GM15510 (cell line): ENCODE measurements around the gene FAM78B.

ENCODE experiments used
- POLR2A ChIP-seq: IDR thresholded peaks from 3 replicates; pipeline ENCODE4 v1.6.1; 2011; ENCODE audit warnings: borderline replicate concordance; ENCODE audit not compliant: insufficient read length; ENCODE audit errors: extremely low read depth

FAM78B gene

GRCh38 chr1:166114419-166114818, 52.4 kb downstream of the FAM78B start:
- TF ChIP-seq POLR2A, result no peak

GRCh38 chr1:166113630-166114029, 53.2 kb downstream of the FAM78B start:
- no peak for TF ChIP-seq POLR2A

GRCh38 chr1:166113031-166113430, 53.8 kb downstream of the FAM78B start:
- no peak for TF ChIP-seq POLR2A

- no peak for TF ChIP-seq POLR2A
These were observed 54.4 kb downstream of the FAM78B start for GRCh38 chr1:166112425-166112824.

GRCh38 chr1:166111430-166111829, 55.4 kb downstream of the FAM78B start:
- TF ChIP-seq POLR2A, result no peak

GRCh38 chr1:166090244-166090643, 76.6 kb downstream of the FAM78B start:
- TF ChIP-seq POLR2A, result no peak

- no peak for TF ChIP-seq POLR2A
These were observed 77.0 kb downstream of the FAM78B start for GRCh38 chr1:166089804-166090203.

- no peak for TF ChIP-seq POLR2A
These were observed 78.2 kb downstream of the FAM78B start for GRCh38 chr1:166088572-166088955.

GRCh38 chr1:166087734-166088571, 78.8 kb downstream of the FAM78B start:
- no peak for TF ChIP-seq POLR2A

GRCh38 chr1:166086113-166086883, 80.5 kb downstream of the FAM78B start:
- TF ChIP-seq POLR2A, result no peak

GRCh38 chr1:166084613-166085012, 82.2 kb downstream of the FAM78B start:
- no peak for TF ChIP-seq POLR2A

GRCh38 chr1:166083887-166084286, 82.9 kb downstream of the FAM78B start:
- no peak for TF ChIP-seq POLR2A

GRCh38 chr1:166082601-166083000, 84.2 kb downstream of the FAM78B start:
- TF ChIP-seq POLR2A, result no peak

GRCh38 chr1:166080967-166081870, 85.6 kb downstream of the FAM78B start:
- no peak for TF ChIP-seq POLR2A

GRCh38 chr1:166080277-166080966, 86.4 kb downstream of the FAM78B start:
- TF ChIP-seq POLR2A, result no peak

GRCh38 chr1:166079276-166079675, 87.5 kb downstream of the FAM78B start:
- TF ChIP-seq POLR2A, result no peak
